ENCODE results near the gene GCHFR. TPM values are rescaled to one million over a fixed set of nuclear protein-coding genes. Genes with fewer than 3 reads are reported as not detected.

GCHFR gene
- total RNA-seq, 4 donors from 2014 or later = 10.0 to 47.5 (median 41.9) TPM

GRCh38 chr15:40744815-40745152 lies 19.1 kb upstream of the GCHFR start:
- peaks cover 10 to 95% (median 19%) of the 10 kb centered on the region in 3 donors for H3K36me3 ChIP-seq
- intact Hi-C loops (cut with DNase I) = no loop called here
- TF ChIP-seq POLR2A (IDR thresholded peaks at IDR 0.05) (no peak), CTCF (IDR thresholded peaks at IDR 0.05) (no peak)
- no peak overlapping the region for H3K4me3 ChIP-seq
- 64 to 74% methylated on average over 3 to 4 of the region's 5 CpGs for WGBS, 2 donors
- no peaks in the 10 kb centered on the region for H3K4me1 ChIP-seq
- H3K9me3 ChIP-seq = no peaks in the 10 kb centered on the region
- H3K27ac ChIP-seq = no peak overlapping the region
- no peak for DNase-seq
- no peaks in the 10 kb centered on the region for H3K27me3 ChIP-seq

- Histone ChIP-seq H3K27me3 (no peaks in the 10 kb centered on the region), H3K4me1 (peaks cover 0 to under 1% (median 0%) of the 10 kb centered on the region in 3 donors), H3K36me3 (peaks cover 10 to 95% (median 23%) of the 10 kb centered on the region in 3 donors), H3K4me3 (no peak overlapping the region), H3K9me3 (no peaks in the 10 kb centered on the region), H3K27ac (no peak overlapping the region)
- TF ChIP-seq POLR2A (IDR thresholded peaks at IDR 0.05) = no peak
- TF ChIP-seq CTCF (IDR thresholded peaks at IDR 0.05) = no peak
- 77% methylated on average over 2 to 3 of the region's 3 CpGs for WGBS, 2 donors
- DNase-seq = no peak
- intact Hi-C loops (cut with DNase I) = no loop called here
Observed at GRCh38 chr15:40746916-40747418, 16.9 kb upstream of the GCHFR start.

- no peak for DNase-seq
- Histone ChIP-seq H3K4me3 (no peak overlapping the region), H3K27ac (no peak overlapping the region), H3K4me1 (peaks cover 0 to 10% (median 0%) of the 10 kb centered on the region in 3 donors), H3K27me3 (no peaks in the 10 kb centered on the region), H3K36me3 (peaks cover 10 to 95% (median 23%) of the 10 kb centered on the region in 3 donors), H3K9me3 (no peaks in the 10 kb centered on the region)
- WGBS, 2 donors = 68 to 72% methylated on average over 5 to 6 of the region's 7 CpGs
- TF ChIP-seq POLR2A (IDR thresholded peaks at IDR 0.05) = no peak
- no peak for TF ChIP-seq CTCF (IDR thresholded peaks at IDR 0.05)
- intact Hi-C loops (cut with DNase I) = no loop called here
Observed at GRCh38 chr15:40747685-40748631, 15.9 kb upstream of the GCHFR start.

- Histone ChIP-seq H3K4me3 (no peak overlapping the region), H3K36me3 (peaks cover 4 to 82% (median 19%) of the 10 kb centered on the region in 3 donors), H3K9me3 (no peaks in the 10 kb centered on the region), H3K27me3 (no peaks in the 10 kb centered on the region), H3K27ac (no peak overlapping the region), H3K4me1 (peaks cover under 1 to 22% (median 4%) of the 10 kb centered on the region in 3 donors)
- no peak for DNase-seq
- TF ChIP-seq CTCF (IDR thresholded peaks at IDR 0.05) = no peak
- no peak for TF ChIP-seq POLR2A (IDR thresholded peaks at IDR 0.05)
- intact Hi-C loops (cut with DNase I) = no loop called here
- 93 to 100% methylated on average over 1 to 4 of the region's 4 CpGs for WGBS, 2 donors
Observed at GRCh38 chr15:40749151-40749630, 14.7 kb upstream of the GCHFR start.

GRCh38 chr15:40750885-40751284 lies 13.0 kb upstream of the GCHFR start:
- intact Hi-C loops (cut with DNase I) = no loop called here
- DNase-seq = no peak
- Histone ChIP-seq H3K9me3 (no peaks in the 10 kb centered on the region), H3K27me3 (no peaks in the 10 kb centered on the region), H3K4me1 (peaks cover 6 to 33% (median 7%) of the 10 kb centered on the region in 3 donors), H3K4me3 (no peak overlapping the region), H3K36me3 (peaks cover 4 to 66% (median 19%) of the 10 kb centered on the region in 3 donors), H3K27ac (no peak overlapping the region)
- WGBS, 2 donors = 82 to 88% methylated on average over 4 of the region's 4 CpGs
- TF ChIP-seq POLR2A (IDR thresholded peaks at IDR 0.05) = no peak
- TF ChIP-seq CTCF (IDR thresholded peaks at IDR 0.05) = no peak
